Measurements from ENCODE around the gene CEBPG.

- TF ChIP-seq CTCF (IDR thresholded peaks at IDR 0.05) (no peak), EZH2 (IDR thresholded peaks at IDR 0.05; ENCODE audit: borderline replicate concordance, insufficient read depth, low read depth, low read length, poor library complexity, severe bottlenecking) (no peak)
Observed at GRCh38 chr19:33384983-33385382, 11.5 kb downstream of the CEBPG start.

All from B cell (primary cell).